KMS-11 (cell line): ENCODE measurements around the gene C1orf21.

Experiments
- H2AFZ ChIP-seq: fragments of 200-600 bp; sonication (generic); 2 replicates; pipeline ENCODE4 v1.6.1; 2016; ENCODE audit warnings: antibody characterized with exemption, mixed run types, low read depth
- H3K27ac ChIP-seq: fragments of 200-600 bp; sonication (generic); 2 replicates; pipeline ENCODE4 v1.6.1; 2016; ENCODE audit warnings: mild to moderate bottlenecking, mixed run types
- H3K27me3 ChIP-seq: fragments of 200-600 bp; sonication (generic); 2 replicates; pipeline ENCODE4 v1.6.1; 2017; ENCODE audit warnings: mild to moderate bottlenecking, low read depth, mixed run types, moderate library complexity; ENCODE audit not compliant: insufficient read depth
- H3K36me3 ChIP-seq: fragments of 200-600 bp; sonication (generic); 2 replicates; pipeline ENCODE4 v1.6.1; 2017; ENCODE audit warnings: mild to moderate bottlenecking, mixed run types; ENCODE audit not compliant: insufficient read depth
- H3K4me1 ChIP-seq: fragments of 200-600 bp; sonication (generic); 2 replicates; pipeline ENCODE4 v1.6.1; 2016; ENCODE audit warnings: mild to moderate bottlenecking, low read depth, mixed run types; ENCODE audit not compliant: poor library complexity, severe bottlenecking
- H3K4me2 ChIP-seq: fragments of 200-600 bp; sonication (generic); 2 replicates; pipeline ENCODE4 v1.7.0; 2016; ENCODE audit warnings: mild to moderate bottlenecking, mixed run types
- H3K4me3 ChIP-seq: fragments of 200-600 bp; sonication (generic); IDR thresholded peaks from 2 replicates; pipeline ENCODE4 v1.6.1; 2017; ENCODE audit warnings: low read depth, low read length, mixed read lengths; ENCODE audit not compliant: insufficient read depth
- H3K79me2 ChIP-seq: fragments of 200-600 bp; sonication (generic); 2 replicates; pipeline ENCODE4 v1.6.1; 2016; ENCODE audit warnings: low read depth, mixed run types; ENCODE audit not compliant: insufficient read depth
- H3K9ac ChIP-seq: fragments of 200-600 bp; sonication (generic); 2 replicates; pipeline ENCODE4 v1.6.1; 2016; ENCODE audit warnings: mild to moderate bottlenecking, mixed run types
- H4K20me1 ChIP-seq: fragments of 200-600 bp; sonication (generic); 2 replicates; pipeline ENCODE4 v1.6.1; 2016; ENCODE audit warnings: mild to moderate bottlenecking, mixed run types; ENCODE audit not compliant: insufficient read depth
- TF ChIP-seq, protein P1 (sequence below): fragments of 200-600 bp; sonication (generic); conservative IDR thresholded peaks from 2 replicates; pipeline ENCODE4 v1.6.1; 2017; ENCODE audit warnings: low read depth, mild to moderate bottlenecking, antibody characterized with exemption, low read length, moderate library complexity, mixed read lengths

C1orf21 gene

DNA sequence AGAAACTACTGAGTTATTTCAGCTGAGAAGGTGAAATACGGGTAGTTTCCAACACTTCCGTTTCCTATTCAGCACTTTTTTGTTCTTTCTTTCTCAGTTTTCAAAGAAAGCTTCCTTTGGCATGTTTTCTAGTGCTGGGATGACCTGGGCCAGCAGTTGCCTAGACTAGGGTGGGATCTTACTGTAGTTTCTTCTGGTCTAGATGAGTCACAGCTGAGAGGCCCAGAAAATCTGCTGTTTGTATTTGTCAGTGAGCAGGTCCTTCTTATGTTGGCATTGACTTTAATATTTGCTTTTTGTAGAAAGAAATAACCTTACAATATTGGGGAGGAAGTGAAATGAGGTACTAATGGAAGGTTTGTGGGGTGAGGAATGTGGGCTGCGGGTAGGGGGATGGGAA lies 22.2 kb downstream of the C1orf21 start:
- TF ChIP-seq, protein P1, sequence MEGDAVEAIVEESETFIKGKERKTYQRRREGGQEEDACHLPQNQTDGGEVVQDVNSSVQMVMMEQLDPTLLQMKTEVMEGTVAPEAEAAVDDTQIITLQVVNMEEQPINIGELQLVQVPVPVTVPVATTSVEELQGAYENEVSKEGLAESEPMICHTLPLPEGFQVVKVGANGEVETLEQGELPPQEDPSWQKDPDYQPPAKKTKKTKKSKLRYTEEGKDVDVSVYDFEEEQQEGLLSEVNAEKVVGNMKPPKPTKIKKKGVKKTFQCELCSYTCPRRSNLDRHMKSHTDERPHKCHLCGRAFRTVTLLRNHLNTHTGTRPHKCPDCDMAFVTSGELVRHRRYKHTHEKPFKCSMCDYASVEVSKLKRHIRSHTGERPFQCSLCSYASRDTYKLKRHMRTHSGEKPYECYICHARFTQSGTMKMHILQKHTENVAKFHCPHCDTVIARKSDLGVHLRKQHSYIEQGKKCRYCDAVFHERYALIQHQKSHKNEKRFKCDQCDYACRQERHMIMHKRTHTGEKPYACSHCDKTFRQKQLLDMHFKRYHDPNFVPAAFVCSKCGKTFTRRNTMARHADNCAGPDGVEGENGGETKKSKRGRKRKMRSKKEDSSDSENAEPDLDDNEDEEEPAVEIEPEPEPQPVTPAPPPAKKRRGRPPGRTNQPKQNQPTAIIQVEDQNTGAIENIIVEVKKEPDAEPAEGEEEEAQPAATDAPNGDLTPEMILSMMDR = no peak
- no peak overlapping the region for H3K9ac ChIP-seq

DNA sequence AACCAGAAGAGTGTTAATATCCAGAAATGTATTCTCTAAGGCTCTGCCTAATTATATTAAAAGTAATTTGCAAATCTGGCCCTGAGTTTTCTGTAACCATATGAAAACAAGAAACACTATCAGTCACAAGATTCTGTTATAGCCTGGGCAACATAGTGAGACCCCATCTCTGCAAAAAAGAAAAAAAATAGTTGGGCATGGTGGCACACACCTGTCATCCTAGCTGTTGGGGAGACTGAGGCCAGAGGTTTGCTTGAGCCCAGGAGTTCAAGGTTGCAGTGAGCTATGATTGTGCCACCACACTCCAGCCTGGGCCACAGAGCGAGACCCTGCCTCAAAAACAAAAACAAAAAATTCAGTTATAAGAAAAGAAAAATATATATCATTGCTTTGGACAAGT lies 25.6 kb downstream of the C1orf21 start:
- Histone ChIP-seq H2AFZ (no peak overlapping the region), H3K79me2 (no peaks in the 10 kb centered on the region), H3K36me3 (no peaks in the 10 kb centered on the region), H3K4me2 (no peak overlapping the region), H3K4me1 (peaks cover 15% of the 10 kb centered on the region), H4K20me1 (no peaks in the 10 kb centered on the region), H3K9ac (no peak overlapping the region), H3K27me3 (no peaks in the 10 kb centered on the region), H3K4me3 (no peak overlapping the region), H3K27ac (no peak overlapping the region)
- TF ChIP-seq, protein P1 = no peak

More for the DNA sequence above, 22.2 kb downstream of the C1orf21 start:
- H3K79me2 ChIP-seq = peaks cover 8% of the 10 kb centered on the region
- H3K27ac ChIP-seq = no peak overlapping the region
- no peak overlapping the region for H3K4me3 ChIP-seq
- no peaks in the 10 kb centered on the region for H3K27me3 ChIP-seq
- no peak overlapping the region for H3K4me2 ChIP-seq
- H4K20me1 ChIP-seq = no peaks in the 10 kb centered on the region
- no peak overlapping the region for H2AFZ ChIP-seq
- H3K36me3 ChIP-seq = no peaks in the 10 kb centered on the region
- peaks cover 17% of the 10 kb centered on the region for H3K4me1 ChIP-seq

DNA sequence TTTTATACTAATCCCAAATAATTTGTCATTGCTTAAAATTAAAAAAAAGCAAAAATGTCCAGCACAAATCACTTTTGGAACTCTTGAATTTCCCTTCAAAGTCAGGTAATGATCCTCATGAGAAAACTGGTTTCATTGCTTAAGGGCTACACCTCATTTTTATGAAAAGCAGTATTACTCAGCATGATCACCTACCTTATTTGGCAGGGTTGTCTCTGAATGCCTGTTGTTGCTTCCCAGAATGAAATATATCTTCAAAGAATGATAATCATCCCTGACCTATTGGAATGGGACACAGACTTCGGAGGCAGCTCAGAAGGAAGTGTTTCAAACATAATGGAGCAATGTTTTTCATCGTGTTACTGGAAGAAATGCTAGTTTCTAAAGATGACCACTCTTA lies 29.7 kb downstream of the C1orf21 start:
- Histone ChIP-seq H3K27me3 (no peaks in the 10 kb centered on the region), H3K36me3 (no peaks in the 10 kb centered on the region), H2AFZ (no peak overlapping the region), H3K4me1 (peaks cover 17% of the 10 kb centered on the region), H3K4me2 (no peak overlapping the region), H3K4me3 (no peak overlapping the region), H3K27ac (no peak overlapping the region), H3K9ac (no peak overlapping the region), H3K79me2 (peaks cover 8% of the 10 kb centered on the region; the same call in 1 of the 2 replicates), H4K20me1 (no peaks in the 10 kb centered on the region)
- TF ChIP-seq, protein P1 = no peak

DNA sequence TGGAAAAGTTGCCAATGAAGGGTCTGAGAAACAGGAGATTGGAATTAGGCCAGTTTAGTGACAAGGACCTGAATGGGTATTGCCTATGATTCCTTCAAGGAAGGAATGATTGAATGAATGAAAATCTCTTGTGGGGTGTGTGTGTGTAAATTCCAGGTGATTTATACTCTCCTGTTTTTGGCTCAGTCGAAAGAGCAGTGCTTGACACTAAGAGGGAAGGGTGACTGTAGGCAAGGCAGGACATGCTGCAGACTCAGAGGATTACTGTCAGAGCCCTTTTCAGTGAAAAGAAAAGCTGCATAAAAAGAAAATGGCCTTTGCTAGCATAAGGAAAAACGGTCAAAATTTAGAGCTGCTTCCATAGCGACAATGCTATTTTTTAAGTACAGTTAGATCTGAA lies 30.1 kb downstream of the C1orf21 start:
- Histone ChIP-seq H3K9ac (no peak overlapping the region), H3K27ac (no peak overlapping the region), H3K4me1 (peaks cover 17% of the 10 kb centered on the region), H3K79me2 (peaks cover 8% of the 10 kb centered on the region; the same call in 1 of the 2 replicates), H3K36me3 (no peaks in the 10 kb centered on the region), H4K20me1 (no peaks in the 10 kb centered on the region), H3K4me2 (no peak overlapping the region), H3K4me3 (no peak overlapping the region), H2AFZ (no peak overlapping the region), H3K27me3 (no peaks in the 10 kb centered on the region)
- TF ChIP-seq, protein P1 = no peak
